Effector memory CD8-positive, alpha-beta T cell (primary cell): Measurements from ENCODE around the gene CDH18.

Experiments used
- ATAC-seq: fragments of 150-1000 bp; cut with Tn5 transposase; replicated peaks from 2 replicates; pipeline ENCODE4 v1.10.0; 2021; ENCODE audit warnings: mild to moderate bottlenecking, moderate library complexity
- DNase-seq, 3 experiments: peaks; one replicate each; pipeline ENCODE4 v3.0.0; 2021
- H3K27ac Mint-ChIP-seq, 2 donors: one replicate each; pipeline ENCODE4 v1.8.0; 2022; ENCODE audit warnings: mild to moderate bottlenecking in 2 of 2, mixed read lengths in 2 of 2, moderate library complexity in 2 of 2
- H3K27me3 Mint-ChIP-seq, 2 donors: one replicate each; pipeline ENCODE4 v1.8.0; 2022; ENCODE audit warnings: mixed read lengths in 2 of 2
- H3K36me3 Mint-ChIP-seq: one replicate; pipeline ENCODE4 v1.8.0; 2022; ENCODE audit warnings: mild to moderate bottlenecking, moderate library complexity, mixed read lengths; ENCODE audit not compliant: insufficient read depth
- H3K4me1 Mint-ChIP-seq, 2 donors: one replicate each; pipeline ENCODE4 v1.8.0; 2022; ENCODE audit warnings: low read depth in 2 of 2, mixed read lengths in 2 of 2
- H3K4me3 Mint-ChIP-seq, 2 donors: one replicate each; pipeline ENCODE4 v1.8.0; 2022; ENCODE audit warnings: mild to moderate bottlenecking in 2 of 2, mixed read lengths in 2 of 2, moderate library complexity in 2 of 2
- H3K9me3 Mint-ChIP-seq, 2 donors: one replicate each; pipeline ENCODE4 v1.8.0; 2022; ENCODE audit warnings: mixed read lengths in 2 of 2

Gene CDH18

GRCh38 chr5:19986031-19986619 lies 1.9 kb downstream of the CDH18 start:
- DNase-seq: no peak
- no peaks in the 10 kb centered on the region for H3K27me3 Mint-ChIP-seq
- no peak for ATAC-seq
- H3K4me3 Mint-ChIP-seq: no peak overlapping the region
- no peaks in the 10 kb centered on the region for H3K36me3 Mint-ChIP-seq
- peaks cover 5 to 16% of the 10 kb centered on the region in 2 donors for H3K9me3 Mint-ChIP-seq
- no peak overlapping the region for H3K27ac Mint-ChIP-seq
- H3K4me1 Mint-ChIP-seq: no peaks in the 10 kb centered on the region

- DNase-seq (no peak), ATAC-seq (no peak)
- Mint-ChIP-seq H3K4me3 (no peak overlapping the region), H3K4me1 (no peaks in the 10 kb centered on the region), H3K27ac (no peak overlapping the region), H3K27me3 (no peaks in the 10 kb centered on the region), H3K36me3 (no peaks in the 10 kb centered on the region), H3K9me3 (peaks cover 21 to 23% of the 10 kb centered on the region in 2 donors)
Measured at GRCh38 chr5:19978476-19978875, 9.5 kb downstream of the CDH18 start.

GRCh38 chr5:19977099-19977498 lies 10.9 kb downstream of the CDH18 start:
- Mint-ChIP-seq H3K27me3 (no peaks in the 10 kb centered on the region), H3K27ac (no peak overlapping the region), H3K36me3 (no peaks in the 10 kb centered on the region), H3K9me3 (peaks cover 25 to 28% of the 10 kb centered on the region in 2 donors), H3K4me1 (no peaks in the 10 kb centered on the region), H3K4me3 (no peak overlapping the region)
- DNase-seq: no peak
- ATAC-seq: no peak

GRCh38 chr5:19975795-19976194 lies 12.2 kb downstream of the CDH18 start:
- H3K4me3 Mint-ChIP-seq: no peak overlapping the region
- H3K9me3 Mint-ChIP-seq: peaks cover 25 to 32% of the 10 kb centered on the region in 2 donors
- no peak for ATAC-seq
- no peaks in the 10 kb centered on the region for H3K36me3 Mint-ChIP-seq
- no peak overlapping the region for H3K27ac Mint-ChIP-seq
- DNase-seq: no peak
- H3K27me3 Mint-ChIP-seq: no peaks in the 10 kb centered on the region
- H3K4me1 Mint-ChIP-seq: no peaks in the 10 kb centered on the region

- Mint-ChIP-seq H3K4me1 (no peaks in the 10 kb centered on the region), H3K9me3 (peaks cover under 1 to 4% of the 10 kb centered on the region in 2 donors), H3K27me3 (no peaks in the 10 kb centered on the region), H3K27ac (no peak overlapping the region), H3K4me3 (no peak overlapping the region), H3K36me3 (no peaks in the 10 kb centered on the region)
- DNase-seq (no peak), ATAC-seq (no peak)
Measured at GRCh38 chr5:19960451-19960850, 27.5 kb downstream of the CDH18 start.

- Mint-ChIP-seq H3K9me3 (peaks cover 0 to 4% of the 10 kb centered on the region in 2 donors), H3K36me3 (no peaks in the 10 kb centered on the region), H3K27me3 (no peaks in the 10 kb centered on the region), H3K4me1 (no peaks in the 10 kb centered on the region), H3K4me3 (no peak overlapping the region), H3K27ac (no peak overlapping the region)
- DNase-seq: no peak
- no peak for ATAC-seq
Measured at GRCh38 chr5:19959830-19960384, 28.1 kb downstream of the CDH18 start.

GRCh38 chr5:19950897-19951296 lies 37.1 kb downstream of the CDH18 start:
- no peaks in the 10 kb centered on the region for H3K27me3 Mint-ChIP-seq
- H3K27ac Mint-ChIP-seq: no peak overlapping the region
- peaks cover 4 to 7% of the 10 kb centered on the region in 2 donors for H3K9me3 Mint-ChIP-seq
- H3K4me3 Mint-ChIP-seq: no peak overlapping the region
- no peaks in the 10 kb centered on the region for H3K36me3 Mint-ChIP-seq
- DNase-seq (no peak), ATAC-seq (no peak)
- H3K4me1 Mint-ChIP-seq: no peaks in the 10 kb centered on the region

- Mint-ChIP-seq H3K4me1 (no peaks in the 10 kb centered on the region), H3K4me3 (no peak overlapping the region), H3K36me3 (no peaks in the 10 kb centered on the region), H3K9me3 (peaks cover 4 to 7% of the 10 kb centered on the region in 2 donors), H3K27ac (no peak overlapping the region), H3K27me3 (no peaks in the 10 kb centered on the region)
- no peak for ATAC-seq
- DNase-seq: no peak
Measured at GRCh38 chr5:19940192-19940591, 47.8 kb downstream of the CDH18 start.

GRCh38 chr5:19930451-19930850 lies 57.5 kb downstream of the CDH18 start:
- Mint-ChIP-seq H3K27me3 (no peaks in the 10 kb centered on the region), H3K4me3 (no peak overlapping the region), H3K27ac (no peak overlapping the region), H3K4me1 (no peaks in the 10 kb centered on the region), H3K36me3 (no peaks in the 10 kb centered on the region), H3K9me3 (peaks cover 7 to 8% of the 10 kb centered on the region in 2 donors)
- DNase-seq (no peak), ATAC-seq (no peak)

- ATAC-seq: no peak
Measured at GRCh38 chr5:19928562-19929421, 59.2 kb downstream of the CDH18 start.

GRCh38 chr5:19927919-19928318 lies 60.1 kb downstream of the CDH18 start:
- DNase-seq: no peak
- H3K4me1 Mint-ChIP-seq: no peaks in the 10 kb centered on the region
- H3K4me3 Mint-ChIP-seq: no peak overlapping the region
- no peaks in the 10 kb centered on the region for H3K27me3 Mint-ChIP-seq
- H3K36me3 Mint-ChIP-seq: no peaks in the 10 kb centered on the region
- no peak overlapping the region for H3K27ac Mint-ChIP-seq
- H3K9me3 Mint-ChIP-seq: peaks cover 7 to 9% of the 10 kb centered on the region in 2 donors
- ATAC-seq: no peak

More at GRCh38 chr5:19928562-19929421, 59.2 kb downstream of the CDH18 start:
- Mint-ChIP-seq H3K27me3 (no peaks in the 10 kb centered on the region), H3K9me3 (peaks cover 7 to 9% of the 10 kb centered on the region in 2 donors), H3K4me1 (no peaks in the 10 kb centered on the region), H3K36me3 (no peaks in the 10 kb centered on the region), H3K4me3 (no peak overlapping the region), H3K27ac (no peak overlapping the region)
- DNase-seq: no peak

- Mint-ChIP-seq H3K9me3 (peaks cover under 1 to 6% of the 10 kb centered on the region in 2 donors), H3K4me3 (no peak overlapping the region), H3K27me3 (no peaks in the 10 kb centered on the region), H3K27ac (no peak overlapping the region), H3K36me3 (no peaks in the 10 kb centered on the region), H3K4me1 (no peaks in the 10 kb centered on the region)
- DNase-seq: no peak
- no peak for ATAC-seq
Measured at GRCh38 chr5:19927170-19927569, 60.8 kb downstream of the CDH18 start.

- Mint-ChIP-seq H3K4me3 (no peak overlapping the region), H3K27ac (no peak overlapping the region), H3K9me3 (peaks cover 0 to 2% of the 10 kb centered on the region in 2 donors), H3K36me3 (no peaks in the 10 kb centered on the region), H3K4me1 (no peaks in the 10 kb centered on the region), H3K27me3 (no peaks in the 10 kb centered on the region)
- DNase-seq: no peak
- no peak for ATAC-seq
Measured at GRCh38 chr5:19923742-19924141, 64.3 kb downstream of the CDH18 start.

- no peaks in the 10 kb centered on the region for H3K4me1 Mint-ChIP-seq
- no peak overlapping the region for H3K4me3 Mint-ChIP-seq
- ATAC-seq (no peak), DNase-seq (no peak)
- H3K27ac Mint-ChIP-seq: no peak overlapping the region
- peaks cover 0 to 8% of the 10 kb centered on the region in 2 donors for H3K9me3 Mint-ChIP-seq
- H3K27me3 Mint-ChIP-seq: no peaks in the 10 kb centered on the region
- no peaks in the 10 kb centered on the region for H3K36me3 Mint-ChIP-seq
Measured at GRCh38 chr5:19920761-19921160, 67.2 kb downstream of the CDH18 start.
